GM12891 (cell line): Measurements from ENCODE around the gene SLC25A22.
A peak's percentile ranks its signal among the peaks of the same experiment; 100 is the strongest.

ENCODE experiments used
- DNase-seq: peaks from one replicate; pipeline ENCODE4 v3.0.0; 2011; ENCODE audit warnings: low spot score; ENCODE audit not compliant: insufficient read length
- FAIRE-seq: peaks from 2 replicates; lab custom pipeline; 2011; peaks lifted over from hg19 to GRCh38; lab: Jason Lieb, UNC
- PAX5 ChIP-seq: IDR thresholded peaks from 2 replicates; pipeline ENCODE4 v1.6.1; 2011; ENCODE audit warnings: low read length, moderate library complexity, mild to moderate bottlenecking; ENCODE audit not compliant: insufficient read depth, severe bottlenecking
- POLR2A ChIP-seq: IDR thresholded peaks from 2 replicates; pipeline ENCODE4 v1.6.1; 2011; ENCODE audit warnings: low read depth, low read length, control low read depth
- POLR2AphosphoS5 ChIP-seq: IDR thresholded peaks from 2 replicates; pipeline ENCODE4 v1.6.1; 2011; ENCODE audit warnings: low read depth, low read length, control low read depth
- POU2F2 ChIP-seq: IDR thresholded peaks from 2 replicates; pipeline ENCODE4 v1.6.1; 2011; ENCODE audit warnings: low read depth, mild to moderate bottlenecking, control low read depth, low read length, moderate library complexity
- SPI1 ChIP-seq: IDR thresholded peaks from 2 replicates; pipeline ENCODE4 v1.6.1; 2011; ENCODE audit warnings: low read depth, low read length, control low read depth
- TAF1 ChIP-seq: IDR thresholded peaks from 2 replicates; pipeline ENCODE4 v1.6.1; 2011; ENCODE audit warnings: low read depth, low read length, control low read depth

SLC25A22 gene

GRCh38 chr11:841981-842369 lies 43.9 kb upstream of the SLC25A22 start:
- no peak for DNase-seq
- FAIRE-seq = no peak
- TF ChIP-seq SPI1 (no peak), PAX5 (no peak), POU2F2 (no peak), POLR2A (no peak), POLR2AphosphoS5 (no peak), TAF1 (no peak)

GRCh38 chr11:839875-840617 lies 42.0 kb upstream of the SLC25A22 start:
- TF ChIP-seq POU2F2 = no peak
- DNase-seq (no peak), FAIRE-seq (no peak)

- no peak for FAIRE-seq
- TF ChIP-seq POLR2AphosphoS5 (peak; percentile 51; the same call in 1 of the 2 replicates), PAX5 (no peak), TAF1 (no peak)
- no peak for DNase-seq
Observed at GRCh38 chr11:839280-839623, 41.2 kb upstream of the SLC25A22 start.

GRCh38 chr11:838441-839279 lies 40.6 kb upstream of the SLC25A22 start:
- no peak for FAIRE-seq
- no peak for DNase-seq
- TF ChIP-seq PAX5 = no peak
- no peak for TF ChIP-seq TAF1
- TF ChIP-seq SPI1 = no peak
- TF ChIP-seq POU2F2 = no peak
- TF ChIP-seq POLR2AphosphoS5 = no peak; the same call in 1 of the 2 replicates
- TF ChIP-seq POLR2A = peak; percentile 8; the same call in 1 of the 2 replicates

- FAIRE-seq (no peak), DNase-seq (no peak)
- no peak for TF ChIP-seq POU2F2
- TF ChIP-seq POLR2A = no peak
- no peak for TF ChIP-seq SPI1
- TF ChIP-seq POLR2AphosphoS5 = no peak
- no peak for TF ChIP-seq TAF1
- no peak for TF ChIP-seq PAX5
Observed at GRCh38 chr11:837990-838307, 39.9 kb upstream of the SLC25A22 start.

GRCh38 chr11:837189-837989 lies 39.3 kb upstream of the SLC25A22 start:
- FAIRE-seq (no peak), DNase-seq (no peak)
- TF ChIP-seq TAF1 = no peak
- peak; percentile 24; the same call in 1 of the 2 replicates for TF ChIP-seq POLR2AphosphoS5
- no peak for TF ChIP-seq SPI1
- no peak for TF ChIP-seq PAX5

GRCh38 chr11:836700-837099 lies 38.6 kb upstream of the SLC25A22 start:
- DNase-seq (no peak), FAIRE-seq (no peak)
- TF ChIP-seq TAF1 = no peak
- TF ChIP-seq POLR2A = no peak; the same call in 1 of the 2 replicates
- TF ChIP-seq POU2F2 = no peak
- no peak for TF ChIP-seq POLR2AphosphoS5
- TF ChIP-seq SPI1 = no peak
- no peak for TF ChIP-seq PAX5

GRCh38 chr11:836274-836673 lies 38.2 kb upstream of the SLC25A22 start:
- TF ChIP-seq POU2F2 (no peak), PAX5 (no peak), TAF1 (no peak), POLR2A (no peak), POLR2AphosphoS5 (no peak)
- no peak for DNase-seq
- FAIRE-seq = no peak
